Activated T-cell treated with anti-CD3 and anti-CD28 coated beads, Interleukin-2, amount 50 U/mL, for 1 hour (primary cell): ENCODE data around the gene MAP4K4.

ENCODE experiments used
- DNase-seq: peaks from one replicate; pipeline ENCODE4 v3.0.0-alpha.2; 2020

The MAP4K4 gene

GRCh38 chr2:101847661-101848339 is 150.3 kb downstream of the MAP4K4 start:
- DNase-seq, result no peak

- DNase-seq, result no peak
Measured at GRCh38 chr2:101848769-101849410, 151.4 kb downstream of the MAP4K4 start.

- DNase-seq, result no peak
Measured at GRCh38 chr2:101850450-101850849, 152.9 kb downstream of the MAP4K4 start.

- no peak for DNase-seq
Measured at GRCh38 chr2:101850991-101851390, 153.5 kb downstream of the MAP4K4 start.

GRCh38 chr2:101852824-101853223 is 155.3 kb downstream of the MAP4K4 start:
- no peak for DNase-seq

- DNase-seq, result no peak
Measured at GRCh38 chr2:101854877-101855276, 157.4 kb downstream of the MAP4K4 start.

- DNase-seq, result no peak
Measured at GRCh38 chr2:101855776-101856175, 158.3 kb downstream of the MAP4K4 start.

GRCh38 chr2:101858246-101858645 is 160.7 kb downstream of the MAP4K4 start:
- no peak for DNase-seq

- DNase-seq, result no peak
Measured at GRCh38 chr2:101858910-101859309, 161.4 kb downstream of the MAP4K4 start.

- no peak for DNase-seq
Measured at GRCh38 chr2:101859604-101860003, 162.1 kb downstream of the MAP4K4 start.

GRCh38 chr2:101860157-101860556 is 162.7 kb downstream of the MAP4K4 start:
- no peak for DNase-seq

GRCh38 chr2:101860782-101861181 is 163.3 kb downstream of the MAP4K4 start:
- DNase-seq, result no peak

- DNase-seq, result no peak
Measured at GRCh38 chr2:101861382-101861781, 163.9 kb downstream of the MAP4K4 start.

GRCh38 chr2:101863534-101863933 is 166.0 kb downstream of the MAP4K4 start:
- no peak for DNase-seq

- DNase-seq, result no peak
Measured at GRCh38 chr2:101864426-101864825, 166.9 kb downstream of the MAP4K4 start.

GRCh38 chr2:101868525-101868924 is 171.0 kb downstream of the MAP4K4 start:
- DNase-seq, result no peak

- no peak for DNase-seq
Measured at GRCh38 chr2:101869527-101869926, 172.0 kb downstream of the MAP4K4 start.

- no peak for DNase-seq
Measured at GRCh38 chr2:101870444-101870843, 172.9 kb downstream of the MAP4K4 start.

- DNase-seq, result no peak
Measured at GRCh38 chr2:101871480-101871879, 174.0 kb downstream of the MAP4K4 start.

GRCh38 chr2:101872480-101872879 is 175.0 kb downstream of the MAP4K4 start:
- DNase-seq, result no peak

GRCh38 chr2:101873543-101873942 is 176.0 kb downstream of the MAP4K4 start:
- DNase-seq, result no peak

- DNase-seq, result no peak
Measured at GRCh38 chr2:101874069-101874468, 176.6 kb downstream of the MAP4K4 start.

GRCh38 chr2:101879466-101879865 is 182.0 kb downstream of the MAP4K4 start:
- no peak for DNase-seq

GRCh38 chr2:101881131-101881530 is 183.6 kb downstream of the MAP4K4 start:
- DNase-seq, result no peak

GRCh38 chr2:101882769-101883307 is 185.3 kb downstream of the MAP4K4 start:
- no peak for DNase-seq
